B cell (primary cell): ENCODE results near the gene FANCC. TPM values are rescaled to one million over a fixed set of nuclear protein-coding genes. Genes with fewer than 3 reads are reported as not detected.

Experiments
- ATAC-seq: fragments of 200-7000 bp; cut with Tn5 transposase; one replicate; pipeline ENCODE4 v1.10.0; 2021; ENCODE audit warnings: low read depth, mild to moderate bottlenecking, moderate number of reproducible peaks, moderate library complexity
- CTCF ChIA-PET: fragments of 350-600 bp; sonication (Branson Sonifier 250); formaldehyde crosslinking; loops from one replicate; lab custom pipeline; 2021; ENCODE audit warnings: antibody characterized with exemption, inconsistent platforms; lab: Charles Lee
- POLR2A ChIA-PET: fragments of 350-600 bp; sonication (Branson Sonifier 250); formaldehyde crosslinking; loops from one replicate; lab custom pipeline; 2021; ENCODE audit warnings: antibody characterized with exemption; lab: Charles Lee
- DNase-seq: peaks from one replicate; pipeline ENCODE4 v3.0.0; 2013
- H2AFZ ChIP-seq: 2 replicates; pipeline ENCODE4 v1.6.1; 2012; ENCODE audit warnings: mild to moderate bottlenecking, low read depth, low read length; ENCODE audit not compliant: insufficient read depth, poor library complexity, severe bottlenecking
- H3K27ac ChIP-seq, 2 donors: 1 replicate in 1 of 2; 2 replicates in 1 of 2; pipeline ENCODE4 v1.5.1; 2012 to 2013; ENCODE audit warnings: low read length in 2 of 2, mild to moderate bottlenecking in 2 of 2, moderate library complexity in 1 of 2
- H3K27me3 ChIP-seq, 4 experiments: fragments of 200-600 bp in 1 of 4; sonication (generic) in 1 of 4; replicated peaks in 1 of 4; 1 replicate in 2 of 4; 2 replicates in 2 of 4; pipeline versions ENCODE4 v1.6.1 to v1.7.0; 2013 to 2016; ENCODE audit warnings: low read length in 3 of 4, mild to moderate bottlenecking in 2 of 4, mixed read lengths in 1 of 4, moderate library complexity in 1 of 4; ENCODE audit not compliant: insufficient read depth in 4 of 4, control insufficient read depth in 3 of 4; ENCODE audit errors: control extremely low read depth in 1 of 4
- H3K36me3 ChIP-seq, 2 experiments: replicated peaks in 1 of 2; 1 replicate in 1 of 2; 2 replicates in 1 of 2; pipeline versions ENCODE4 v1.6.1 to v1.7.1; 2013; ENCODE audit warnings: low read length in 1 of 2; ENCODE audit not compliant: insufficient read depth in 2 of 2, control insufficient read depth in 1 of 2; ENCODE audit errors: control extremely low read depth in 1 of 2, extremely low read depth in 1 of 2
- H3K4me1 ChIP-seq, 2 donors: fragments of 200-600 bp in 1 of 2; sonication (generic) in 1 of 2; 1 replicate in 1 of 2; 2 replicates in 1 of 2; pipeline versions ENCODE4 v1.5.1 to v1.6.1; 2013 to 2017; ENCODE audit warnings: low read length in 2 of 2; ENCODE audit not compliant: control insufficient read depth in 2 of 2, insufficient read depth in 2 of 2
- H3K4me2 ChIP-seq: replicated peaks from 2 replicates; pipeline ENCODE3; 2012; ENCODE audit warnings: mild to moderate bottlenecking, low read depth, low read length; ENCODE audit not compliant: poor library complexity, severe bottlenecking
- H3K4me3 ChIP-seq, 5 experiments: fragments of 200-600 bp in 1 of 5; sonication (generic) in 1 of 5; 1 replicate in 3 of 5; 2 replicates in 2 of 5; pipeline versions ENCODE4 v1.5.1 to v1.7.0; 2011 to 2016; ENCODE audit warnings: low read length in 4 of 5, mild to moderate bottlenecking in 4 of 5, low read depth in 2 of 5, control low read depth in 1 of 5, moderate library complexity in 1 of 5; ENCODE audit not compliant: insufficient read depth in 1 of 5; ENCODE audit errors: control extremely low read depth in 1 of 5, extremely low read depth in 1 of 5
- H3K79me2 ChIP-seq: fragments of 200-600 bp; sonication (generic); one replicate; pipeline ENCODE4 v1.6.0; 2016; ENCODE audit warnings: low read length; ENCODE audit not compliant: control insufficient read depth, insufficient read depth
- H3K9ac ChIP-seq: fragments of 200-600 bp; sonication (generic); 2 replicates; pipeline ENCODE4 v1.6.1; 2017; ENCODE audit warnings: mild to moderate bottlenecking, low read length, moderate library complexity
- H3K9me3 ChIP-seq, 3 donors: one replicate each; pipeline versions ENCODE4 v1.6.1 to v1.7.1; 2013; ENCODE audit warnings: low read length in 2 of 3; ENCODE audit not compliant: control insufficient read depth in 2 of 3, insufficient read depth in 1 of 3; ENCODE audit errors: control extremely low read depth in 1 of 3
- H4K20me1 ChIP-seq: 2 replicates; pipeline ENCODE4 v1.6.0; 2012; ENCODE audit warnings: mild to moderate bottlenecking, low read length; ENCODE audit not compliant: insufficient read depth, control insufficient read depth, poor library complexity, severe bottlenecking
- H3K27ac Mint-ChIP-seq: one replicate; pipeline ENCODE4 v1.8.0; 2021; ENCODE audit warnings: mixed read lengths
- H3K27me3 Mint-ChIP-seq: one replicate; pipeline ENCODE4 v1.8.0; 2021; ENCODE audit warnings: mixed read lengths
- H3K4me1 Mint-ChIP-seq: one replicate; pipeline ENCODE4 v1.8.0; 2021; ENCODE audit warnings: mixed read lengths
- H3K4me3 Mint-ChIP-seq: one replicate; pipeline ENCODE4 v1.8.0; 2021; ENCODE audit warnings: mixed read lengths
- H3K9me3 Mint-ChIP-seq: one replicate; pipeline ENCODE4 v1.8.0; 2022; ENCODE audit warnings: mixed read lengths; ENCODE audit not compliant: insufficient read depth
- CTCF ChIP-seq: fragments of 200-600 bp; IDR thresholded peaks from one replicate; pipeline ENCODE4 v1.8.0; 2022; ENCODE audit warnings: antibody characterized with exemption, mild to moderate bottlenecking
- EZH2 ChIP-seq: IDR thresholded peaks from 2 replicates; pipeline ENCODE4 v1.6.1; 2012; ENCODE audit warnings: borderline replicate concordance, low read depth, mild to moderate bottlenecking, moderate library complexity, low read length; ENCODE audit not compliant: insufficient read depth, poor library complexity, severe bottlenecking
- WGBS: methylation state at CpG from one replicate; pipeline ENCODE4 v1.1.5; 2013; ENCODE audit warnings: missing lambda C conversion rate; ENCODE audit not compliant: insufficient coverage; 5-methylcytosine and 5-hydroxymethylcytosine counted together
- intact Hi-C: fragments of 100-400 bp; cut with micrococcal nuclease; formaldehyde crosslinking; loops from one replicate; pipeline ENCODE4 v1.10.0; 2022
- polyA plus RNA-seq: library from polyadenylated mRNA; depleted of rRNA; stranded (reverse); fragments of >200 nt; gene quantifications from 2 replicates; pipeline ENCODE4 v1.2.3, GENCODE V29; 2012
- total RNA-seq, 2 donors: library from RNA; stranded (reverse); fragments of 120-200 nt in 1 of 2; gene quantifications; 1 replicate in 1 of 2; 2 replicates in 1 of 2; pipeline versions ENCODE4 v1.2.3 to v1.2.4, GENCODE V29; 2013 to 2022

FANCC gene
- total and polyA plus RNA-seq, 2 donors (not counting 1 experiment from before 2014, with no cell fraction given), result 1.8 to 11.1 TPM

GRCh38 chr9:95313010-95313498 is 4.5 kb downstream of the FANCC start:
- DNase-seq (no peak), ATAC-seq (no peak)
- ChIA-PET POLR2A (no interaction called here), CTCF (no interaction called here)
- Histone ChIP-seq H2AFZ (peak overlapping the region; percentile 8), H3K4me3 (peak overlapping the region in 3 of 5 experiments; percentile 8 to 40 (median 15)), H3K27ac (no peak overlapping the region), H3K9me3 (peaks cover 0 to 2% (median 0%) of the 10 kb centered on the region in 3 donors), H3K4me1 (peaks cover 12 to 16% of the 10 kb centered on the region in 2 donors), H4K20me1 (no peaks in the 10 kb centered on the region), H3K4me2 (peak overlapping the region; percentile 58), H3K79me2 (peaks cover 16% of the 10 kb centered on the region), H3K9ac (peak overlapping the region; percentile 24), H3K27me3 (peaks cover 0 to 9% (median 5%) of the 10 kb centered on the region in 4 experiments), H3K36me3 (no peaks in the 10 kb centered on the region)
- no peak for TF ChIP-seq CTCF
- no peak for TF ChIP-seq EZH2
- intact Hi-C loops, result no loop called here
- H3K27ac Mint-ChIP-seq, result no peak overlapping the region
- H3K4me3 Mint-ChIP-seq, result peak overlapping the region; percentile 64
- H3K4me1 Mint-ChIP-seq, result peaks cover 16% of the 10 kb centered on the region
- H3K9me3 Mint-ChIP-seq, result no peaks in the 10 kb centered on the region
- WGBS, result 46% methylated on average over 22 of the region's 29 CpGs
- no peaks in the 10 kb centered on the region for H3K27me3 Mint-ChIP-seq

GRCh38 chr9:95311961-95312360 is 5.5 kb downstream of the FANCC start:
- CTCF ChIA-PET, result interaction anchor here (0.6 kb wide), 1 partner anchor 1011 kb away, joined by 3 read pairs; no protein-coding TSS in a partner anchor
- H3K4me3 Mint-ChIP-seq, result no peak overlapping the region
- Histone ChIP-seq H3K27ac (no peak overlapping the region), H3K4me3 (no peak overlapping the region), H2AFZ (no peak overlapping the region), H3K79me2 (peaks cover 16% of the 10 kb centered on the region), H4K20me1 (no peaks in the 10 kb centered on the region), H3K4me1 (peaks cover 10 to 16% of the 10 kb centered on the region in 2 donors), H3K9me3 (peaks cover 0 to 2% (median 0%) of the 10 kb centered on the region in 3 donors), H3K27me3 (peaks cover 0 to 9% (median 5%) of the 10 kb centered on the region in 4 experiments), H3K36me3 (no peaks in the 10 kb centered on the region), H3K9ac (no peak overlapping the region), H3K4me2 (no peak overlapping the region)
- DNase-seq (no peak), ATAC-seq (no peak)
- POLR2A ChIA-PET, result no interaction called here
- TF ChIP-seq CTCF (no peak), EZH2 (no peak)
- no peaks in the 10 kb centered on the region for H3K27me3 Mint-ChIP-seq
- no peak overlapping the region for H3K27ac Mint-ChIP-seq
- no peaks in the 10 kb centered on the region for H3K9me3 Mint-ChIP-seq
- peaks cover 11% of the 10 kb centered on the region for H3K4me1 Mint-ChIP-seq
- WGBS, result no CpG with 5 or more reads among the region's 3 CpGs
- intact Hi-C loops, result no loop called here
